GM12878 (cell line): ENCODE data around the gene LIPK. TPM values are rescaled to one million over a fixed set of nuclear protein-coding genes. Genes with fewer than 3 reads are reported as not detected.

Source experiments
- HDAC6 ChIP-seq: fragments of 200-600 bp; sonication (generic); IDR thresholded peaks from one replicate; pipeline ENCODE4 v1.8.0; 2017; ENCODE audit warnings: antibody characterized with exemption; ENCODE audit not compliant: unreplicated experiment
- IKZF1 ChIP-seq: fragments of 450-650 bp; conservative IDR thresholded peaks from 2 replicates; pipeline ENCODE4 v1.6.1; 2017; ENCODE audit warnings: antibody characterized with exemption, mild to moderate bottlenecking
- SREBF1 ChIP-seq: IDR thresholded peaks from 2 replicates; pipeline ENCODE4 v1.6.1; 2012; ENCODE audit warnings: mild to moderate bottlenecking, low read length
- polyA plus RNA-seq, 11 experiments: library from polyadenylated mRNA; depleted of rRNA in 4 of 11; unstranded in 6 of 11; stranded (reverse) in 5 of 11; fragments of >200 nt; fragmentation: Nextera tagmentation in 4 of 11; fragmentation: Illumina TruSeq in 1 of 11; extraction: Ambion mirVana in 4 of 11; extraction: Trizol in 1 of 11; gene quantifications; 1 replicate in 1 of 11; 2 replicates in 10 of 11; pipeline versions ENCODE4 v1.2.1 to v1.2.3, GENCODE V29; 2011 to 2016; ENCODE audit warnings: inconsistent platforms in 2 of 11, missing spikeins in 2 of 11, low read depth in 1 of 11
- total RNA-seq, 4 experiments: library from RNA; depleted of rRNA in 3 of 4; stranded (reverse); fragments of >200 nt in 3 of 4; fragmentation: Illumina TruSeq in 1 of 4; extraction: Trizol in 1 of 4; gene quantifications; 2 replicates each; pipeline versions ENCODE4 v1.2.1 to v1.2.3, GENCODE V29; 2013 to 2021
- TF ChIP-seq, protein P1 (sequence below): fragments of 450-650 bp; IDR thresholded peaks from 2 replicates; pipeline ENCODE4 v1.6.1; 2017; ENCODE audit warnings: mild to moderate bottlenecking, low read depth, inconsistent platforms; ENCODE audit not compliant: poor library complexity, severe bottlenecking
- TF ChIP-seq, protein P2 (sequence below): fragments of 450-650 bp; IDR thresholded peaks from 2 replicates; pipeline ENCODE4 v1.6.1; 2017; ENCODE audit warnings: mild to moderate bottlenecking
- TF ChIP-seq, protein P3 (sequence below): fragments of 450-650 bp; IDR thresholded peaks from 2 replicates; pipeline ENCODE4 v1.6.1; 2016; ENCODE audit warnings: mild to moderate bottlenecking, moderate library complexity, borderline replicate concordance
- TF ChIP-seq, protein P4 (sequence below): fragments of 450-650 bp; formaldehyde crosslinking; IDR thresholded peaks from 2 replicates; pipeline ENCODE4 v1.5.0; 2022; ENCODE audit warnings: mild to moderate bottlenecking, missing genetic modification characterization

LIPK gene
- total and polyA plus RNA-seq, 10 of the 15 experiments (the other 5 are each of a cell fraction or from before 2014, with no cell fraction given): not detected

DNA sequence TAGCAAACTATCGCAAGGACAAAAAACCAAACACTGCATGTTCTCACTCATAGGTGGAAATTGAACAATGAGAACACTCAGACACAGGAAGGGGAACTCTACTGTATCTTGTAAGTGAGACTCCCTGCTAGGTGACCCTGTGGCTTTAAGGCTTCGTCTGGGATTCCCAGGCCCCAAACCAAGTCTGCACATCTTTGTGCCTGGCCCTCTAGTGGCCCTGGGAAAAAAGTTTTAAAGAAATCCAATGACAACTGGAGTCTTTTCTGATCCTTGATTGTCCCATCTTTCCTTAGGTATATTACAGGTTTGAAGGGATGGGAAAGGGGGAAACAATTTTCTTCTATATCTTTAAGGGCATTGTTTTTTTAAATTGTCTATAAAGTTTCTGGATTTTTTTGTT, 85.9 kb downstream of the LIPK start (continued):
- TF ChIP-seq, protein P1, sequence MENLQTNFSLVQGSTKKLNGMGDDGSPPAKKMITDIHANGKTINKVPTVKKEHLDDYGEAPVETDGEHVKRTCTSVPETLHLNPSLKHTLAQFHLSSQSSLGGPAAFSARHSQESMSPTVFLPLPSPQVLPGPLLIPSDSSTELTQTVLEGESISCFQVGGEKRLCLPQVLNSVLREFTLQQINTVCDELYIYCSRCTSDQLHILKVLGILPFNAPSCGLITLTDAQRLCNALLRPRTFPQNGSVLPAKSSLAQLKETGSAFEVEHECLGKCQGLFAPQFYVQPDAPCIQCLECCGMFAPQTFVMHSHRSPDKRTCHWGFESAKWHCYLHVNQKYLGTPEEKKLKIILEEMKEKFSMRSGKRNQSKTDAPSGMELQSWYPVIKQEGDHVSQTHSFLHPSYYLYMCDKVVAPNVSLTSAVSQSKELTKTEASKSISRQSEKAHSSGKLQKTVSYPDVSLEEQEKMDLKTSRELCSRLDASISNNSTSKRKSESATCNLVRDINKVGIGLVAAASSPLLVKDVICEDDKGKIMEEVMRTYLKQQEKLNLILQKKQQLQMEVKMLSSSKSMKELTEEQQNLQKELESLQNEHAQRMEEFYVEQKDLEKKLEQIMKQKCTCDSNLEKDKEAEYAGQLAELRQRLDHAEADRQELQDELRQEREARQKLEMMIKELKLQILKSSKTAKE: no peak
- TF ChIP-seq HDAC6 (no peak), IKZF1 (0 out of 2 replicates have a peak, but pooled peaks have one; percentile 24), SREBF1 (no peak)
- TF ChIP-seq, protein P2, sequence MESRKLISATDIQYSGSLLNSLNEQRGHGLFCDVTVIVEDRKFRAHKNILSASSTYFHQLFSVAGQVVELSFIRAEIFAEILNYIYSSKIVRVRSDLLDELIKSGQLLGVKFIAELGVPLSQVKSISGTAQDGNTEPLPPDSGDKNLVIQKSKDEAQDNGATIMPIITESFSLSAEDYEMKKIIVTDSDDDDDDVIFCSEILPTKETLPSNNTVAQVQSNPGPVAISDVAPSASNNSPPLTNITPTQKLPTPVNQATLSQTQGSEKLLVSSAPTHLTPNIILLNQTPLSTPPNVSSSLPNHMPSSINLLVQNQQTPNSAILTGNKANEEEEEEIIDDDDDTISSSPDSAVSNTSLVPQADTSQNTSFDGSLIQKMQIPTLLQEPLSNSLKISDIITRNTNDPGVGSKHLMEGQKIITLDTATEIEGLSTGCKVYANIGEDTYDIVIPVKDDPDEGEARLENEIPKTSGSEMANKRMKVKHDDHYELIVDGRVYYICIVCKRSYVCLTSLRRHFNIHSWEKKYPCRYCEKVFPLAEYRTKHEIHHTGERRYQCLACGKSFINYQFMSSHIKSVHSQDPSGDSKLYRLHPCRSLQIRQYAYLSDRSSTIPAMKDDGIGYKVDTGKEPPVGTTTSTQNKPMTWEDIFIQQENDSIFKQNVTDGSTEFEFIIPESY: no peak
- TF ChIP-seq, protein P3, sequence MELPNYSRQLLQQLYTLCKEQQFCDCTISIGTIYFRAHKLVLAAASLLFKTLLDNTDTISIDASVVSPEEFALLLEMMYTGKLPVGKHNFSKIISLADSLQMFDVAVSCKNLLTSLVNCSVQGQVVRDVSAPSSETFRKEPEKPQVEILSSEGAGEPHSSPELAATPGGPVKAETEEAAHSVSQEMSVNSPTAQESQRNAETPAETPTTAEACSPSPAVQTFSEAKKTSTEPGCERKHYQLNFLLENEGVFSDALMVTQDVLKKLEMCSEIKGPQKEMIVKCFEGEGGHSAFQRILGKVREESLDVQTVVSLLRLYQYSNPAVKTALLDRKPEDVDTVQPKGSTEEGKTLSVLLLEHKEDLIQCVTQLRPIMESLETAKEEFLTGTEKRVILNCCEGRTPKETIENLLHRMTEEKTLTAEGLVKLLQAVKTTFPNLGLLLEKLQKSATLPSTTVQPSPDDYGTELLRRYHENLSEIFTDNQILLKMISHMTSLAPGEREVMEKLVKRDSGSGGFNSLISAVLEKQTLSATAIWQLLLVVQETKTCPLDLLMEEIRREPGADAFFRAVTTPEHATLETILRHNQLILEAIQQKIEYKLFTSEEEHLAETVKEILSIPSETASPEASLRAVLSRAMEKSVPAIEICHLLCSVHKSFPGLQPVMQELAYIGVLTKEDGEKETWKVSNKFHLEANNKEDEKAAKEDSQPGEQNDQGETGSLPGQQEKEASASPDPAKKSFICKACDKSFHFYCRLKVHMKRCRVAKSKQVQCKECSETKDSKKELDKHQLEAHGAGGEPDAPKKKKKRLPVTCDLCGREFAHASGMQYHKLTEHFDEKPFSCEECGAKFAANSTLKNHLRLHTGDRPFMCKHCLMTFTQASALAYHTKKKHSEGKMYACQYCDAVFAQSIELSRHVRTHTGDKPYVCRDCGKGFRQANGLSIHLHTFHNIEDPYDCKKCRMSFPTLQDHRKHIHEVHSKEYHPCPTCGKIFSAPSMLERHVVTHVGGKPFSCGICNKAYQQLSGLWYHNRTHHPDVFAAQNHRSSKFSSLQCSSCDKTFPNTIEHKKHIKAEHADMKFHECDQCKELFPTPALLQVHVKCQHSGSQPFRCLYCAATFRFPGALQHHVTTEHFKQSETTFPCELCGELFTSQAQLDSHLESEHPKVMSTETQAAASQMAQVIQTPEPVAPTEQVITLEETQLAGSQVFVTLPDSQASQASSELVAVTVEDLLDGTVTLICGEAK: no peak
- TF ChIP-seq, protein P4, sequence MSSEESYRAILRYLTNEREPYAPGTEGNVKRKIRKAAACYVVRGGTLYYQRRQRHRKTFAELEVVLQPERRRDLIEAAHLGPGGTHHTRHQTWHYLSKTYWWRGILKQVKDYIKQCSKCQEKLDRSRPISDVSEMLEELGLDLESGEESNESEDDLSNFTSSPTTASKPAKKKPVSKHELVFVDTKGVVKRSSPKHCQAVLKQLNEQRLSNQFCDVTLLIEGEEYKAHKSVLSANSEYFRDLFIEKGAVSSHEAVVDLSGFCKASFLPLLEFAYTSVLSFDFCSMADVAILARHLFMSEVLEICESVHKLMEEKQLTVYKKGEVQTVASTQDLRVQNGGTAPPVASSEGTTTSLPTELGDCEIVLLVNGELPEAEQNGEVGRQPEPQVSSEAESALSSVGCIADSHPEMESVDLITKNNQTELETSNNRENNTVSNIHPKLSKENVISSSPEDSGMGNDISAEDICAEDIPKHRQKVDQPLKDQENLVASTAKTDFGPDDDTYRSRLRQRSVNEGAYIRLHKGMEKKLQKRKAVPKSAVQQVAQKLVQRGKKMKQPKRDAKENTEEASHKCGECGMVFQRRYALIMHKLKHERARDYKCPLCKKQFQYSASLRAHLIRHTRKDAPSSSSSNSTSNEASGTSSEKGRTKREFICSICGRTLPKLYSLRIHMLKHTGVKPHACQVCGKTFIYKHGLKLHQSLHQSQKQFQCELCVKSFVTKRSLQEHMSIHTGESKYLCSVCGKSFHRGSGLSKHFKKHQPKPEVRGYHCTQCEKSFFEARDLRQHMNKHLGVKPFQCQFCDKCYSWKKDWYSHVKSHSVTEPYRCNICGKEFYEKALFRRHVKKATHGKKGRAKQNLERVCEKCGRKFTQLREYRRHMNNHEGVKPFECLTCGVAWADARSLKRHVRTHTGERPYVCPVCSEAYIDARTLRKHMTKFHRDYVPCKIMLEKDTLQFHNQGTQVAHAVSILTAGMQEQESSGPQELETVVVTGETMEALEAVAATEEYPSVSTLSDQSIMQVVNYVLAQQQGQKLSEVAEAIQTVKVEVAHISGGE: no peak
